HL-60 (cell line): Measurements from ENCODE around the gene ATP5MC3.

Experiments used
- DNase-seq, 2 experiments: peaks; one replicate each; pipeline ENCODE4 v3.0.0-alpha.2; 2010 to 2020; ENCODE audit warnings: low read depth in 1 of 2, low spot score in 1 of 2
- H3K27ac ChIP-seq: fragments of 250-450 bp; sonication (Bioruptor Pico); replicated peaks from 2 replicates; pipeline ENCODE4 v1.5.1; 2020; ENCODE audit warnings: mild to moderate bottlenecking, moderate library complexity
- H3K27me3 ChIP-seq: fragments of 250-450 bp; sonication (Bioruptor Pico); 2 replicates; pipeline ENCODE4 v1.5.1; 2021; ENCODE audit warnings: mild to moderate bottlenecking, moderate library complexity; ENCODE audit not compliant: insufficient read depth, poor library complexity, severe bottlenecking
- H3K4me3 ChIP-seq: replicated peaks from 2 replicates; pipeline ENCODE4 v1.5.1; 2011; ENCODE audit warnings: mild to moderate bottlenecking, control low read depth, low read length; ENCODE audit not compliant: insufficient read depth
- CTCF ChIP-seq: IDR thresholded peaks from one replicate; pipeline ENCODE4 v1.5.1; 2011; ENCODE audit warnings: low read length, control low read depth, inconsistent platforms; ENCODE audit not compliant: insufficient read depth
- GABPA ChIP-seq: IDR thresholded peaks from 2 replicates; pipeline ENCODE4 v1.6.1; 2012; ENCODE audit warnings: low read depth
- POLR2AphosphoS5 ChIP-seq: IDR thresholded peaks from 2 replicates; pipeline ENCODE4 v1.6.1; 2012; ENCODE audit warnings: low read depth
- SPI1 ChIP-seq: IDR thresholded peaks from 2 replicates; pipeline ENCODE4 v1.6.1; 2012; ENCODE audit warnings: low read depth, mild to moderate bottlenecking, borderline replicate concordance
- TF ChIP-seq, protein P1 (sequence below): IDR thresholded peaks from 2 replicates; pipeline ENCODE4 v1.6.1; 2012; ENCODE audit warnings: low read depth; ENCODE audit not compliant: insufficient replicate concordance

The ATP5MC3 gene

DNA sequence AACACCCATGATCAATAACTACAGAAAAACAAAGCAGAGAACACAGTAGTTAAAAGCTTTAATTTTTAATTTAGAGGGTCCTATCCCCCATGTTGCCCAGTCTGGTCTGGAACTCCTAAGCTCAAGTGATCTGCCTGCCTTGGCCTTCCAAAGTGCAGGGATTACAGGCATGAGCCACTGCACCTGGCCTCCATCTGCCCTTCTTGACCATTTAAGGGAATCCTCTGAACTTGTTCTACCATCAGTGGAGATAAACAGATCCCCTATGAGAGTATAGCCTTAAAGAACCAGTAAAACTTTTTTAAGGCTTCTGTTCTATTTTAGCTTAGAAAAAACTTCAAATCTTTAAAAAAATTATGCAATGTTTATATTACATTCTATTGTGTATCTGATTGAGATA is 13.5 kb upstream of the ATP5MC3 start:
- no peak for TF ChIP-seq SPI1
- TF ChIP-seq, protein P1, sequence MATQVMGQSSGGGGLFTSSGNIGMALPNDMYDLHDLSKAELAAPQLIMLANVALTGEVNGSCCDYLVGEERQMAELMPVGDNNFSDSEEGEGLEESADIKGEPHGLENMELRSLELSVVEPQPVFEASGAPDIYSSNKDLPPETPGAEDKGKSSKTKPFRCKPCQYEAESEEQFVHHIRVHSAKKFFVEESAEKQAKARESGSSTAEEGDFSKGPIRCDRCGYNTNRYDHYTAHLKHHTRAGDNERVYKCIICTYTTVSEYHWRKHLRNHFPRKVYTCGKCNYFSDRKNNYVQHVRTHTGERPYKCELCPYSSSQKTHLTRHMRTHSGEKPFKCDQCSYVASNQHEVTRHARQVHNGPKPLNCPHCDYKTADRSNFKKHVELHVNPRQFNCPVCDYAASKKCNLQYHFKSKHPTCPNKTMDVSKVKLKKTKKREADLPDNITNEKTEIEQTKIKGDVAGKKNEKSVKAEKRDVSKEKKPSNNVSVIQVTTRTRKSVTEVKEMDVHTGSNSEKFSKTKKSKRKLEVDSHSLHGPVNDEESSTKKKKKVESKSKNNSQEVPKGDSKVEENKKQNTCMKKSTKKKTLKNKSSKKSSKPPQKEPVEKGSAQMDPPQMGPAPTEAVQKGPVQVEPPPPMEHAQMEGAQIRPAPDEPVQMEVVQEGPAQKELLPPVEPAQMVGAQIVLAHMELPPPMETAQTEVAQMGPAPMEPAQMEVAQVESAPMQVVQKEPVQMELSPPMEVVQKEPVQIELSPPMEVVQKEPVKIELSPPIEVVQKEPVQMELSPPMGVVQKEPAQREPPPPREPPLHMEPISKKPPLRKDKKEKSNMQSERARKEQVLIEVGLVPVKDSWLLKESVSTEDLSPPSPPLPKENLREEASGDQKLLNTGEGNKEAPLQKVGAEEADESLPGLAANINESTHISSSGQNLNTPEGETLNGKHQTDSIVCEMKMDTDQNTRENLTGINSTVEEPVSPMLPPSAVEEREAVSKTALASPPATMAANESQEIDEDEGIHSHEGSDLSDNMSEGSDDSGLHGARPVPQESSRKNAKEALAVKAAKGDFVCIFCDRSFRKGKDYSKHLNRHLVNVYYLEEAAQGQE, result no peak
- no peak for TF ChIP-seq CTCF
- no peak for TF ChIP-seq GABPA
- TF ChIP-seq POLR2AphosphoS5, result no peak
- no peak for DNase-seq
- Histone ChIP-seq H3K27ac (no peak overlapping the region), H3K4me3 (no peak overlapping the region), H3K27me3 (peaks cover 5% of the 10 kb centered on the region)

- H3K27me3 ChIP-seq, result peaks cover 3% of the 10 kb centered on the region
- TF ChIP-seq SPI1 (no peak; the same call in 1 of the 2 replicates), CTCF (no peak), GABPA (no peak), POLR2AphosphoS5 (no peak)
- TF ChIP-seq, protein P1, result no peak
- no peak for DNase-seq
- H3K4me3 ChIP-seq, result no peak overlapping the region
- H3K27ac ChIP-seq, result no peak overlapping the region
Observed at GRCh38 chr2:175188761-175189160, 7.3 kb upstream of the ATP5MC3 start.

DNA sequence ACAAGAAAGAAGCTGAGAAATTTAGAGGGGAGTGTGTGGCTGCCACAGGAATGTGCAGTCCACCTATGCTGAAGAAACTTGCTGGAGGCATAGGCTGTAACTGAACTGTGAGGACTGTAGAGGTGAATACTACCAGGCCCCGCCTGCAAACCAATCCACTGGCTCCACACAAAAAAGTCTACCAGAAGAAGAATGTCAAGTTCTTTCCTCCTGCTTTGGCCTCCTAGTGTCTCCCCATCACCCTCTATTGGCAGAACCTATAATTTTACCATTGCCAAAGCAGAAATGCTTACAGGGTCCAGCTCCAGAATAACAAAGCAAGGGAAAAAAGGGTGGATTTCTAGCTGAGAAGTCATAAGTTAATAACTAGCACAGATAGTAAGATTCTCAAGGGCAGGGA is 5.9 kb upstream of the ATP5MC3 start:
- no peak overlapping the region for H3K4me3 ChIP-seq
- peak in 1 of 2 experiments; percentile 20 for DNase-seq

More for the DNA sequence above, 5.9 kb upstream of the ATP5MC3 start:
- Histone ChIP-seq H3K27ac (no peak overlapping the region), H3K27me3 (no peaks in the 10 kb centered on the region)
- TF ChIP-seq CTCF (peak; percentile 3), SPI1 (no peak), POLR2AphosphoS5 (no peak), GABPA (no peak)
- TF ChIP-seq, protein P1, result no peak
